GM12878 (cell line): Measurements from ENCODE around the gene KIAA2012. TPM values are rescaled to one million over a fixed set of nuclear protein-coding genes. Genes with fewer than 3 reads are reported as not detected.

Experiments
- E2F4 ChIP-seq: IDR thresholded peaks from 2 replicates; pipeline ENCODE4 v1.6.1; 2012; ENCODE audit warnings: low read depth, low read length, improper control_type of control experiment
- REST ChIP-seq: IDR thresholded peaks from 2 replicates; pipeline ENCODE4 v1.6.1; 2012; ENCODE audit warnings: mild to moderate bottlenecking, low read depth, low read length
- ZBTB40 ChIP-seq: fragments of 450-650 bp; IDR thresholded peaks from 2 replicates; pipeline ENCODE4 v1.6.1; 2016; ENCODE audit warnings: mild to moderate bottlenecking, moderate library complexity, borderline replicate concordance
- polyA plus RNA-seq, 11 experiments: library from polyadenylated mRNA; depleted of rRNA in 4 of 11; unstranded in 6 of 11; stranded (reverse) in 5 of 11; fragments of >200 nt; fragmentation: Nextera tagmentation in 4 of 11; fragmentation: Illumina TruSeq in 1 of 11; extraction: Ambion mirVana in 4 of 11; extraction: Trizol in 1 of 11; gene quantifications; 1 replicate in 1 of 11; 2 replicates in 10 of 11; pipeline versions ENCODE4 v1.2.1 to v1.2.3, GENCODE V29; 2011 to 2016; ENCODE audit warnings: inconsistent platforms in 2 of 11, missing spikeins in 2 of 11, low read depth in 1 of 11
- total RNA-seq, 4 experiments: library from RNA; depleted of rRNA in 3 of 4; stranded (reverse); fragments of >200 nt in 3 of 4; fragmentation: Illumina TruSeq in 1 of 4; extraction: Trizol in 1 of 4; gene quantifications; 2 replicates each; pipeline versions ENCODE4 v1.2.1 to v1.2.3, GENCODE V29; 2013 to 2021

The KIAA2012 gene
- total and polyA plus RNA-seq, 10 of the 15 experiments (the other 5 are each of a cell fraction or from before 2014, with no cell fraction given): 0.03 TPM; not detected in 9

GRCh38 chr2:202035941-202036372, 37.1 kb upstream of the KIAA2012 start (continued):
- no peak for TF ChIP-seq E2F4
- TF ChIP-seq REST: no peak
- TF ChIP-seq ZBTB40: no peak
